NAMALWA (cell line): Measurements from ENCODE around the gene PCYT2.
A peak's percentile ranks its signal among the peaks of the same experiment; 100 is the strongest.

Experiments used
- DNase-seq: peaks from one replicate; pipeline ENCODE4 v3.0.0-alpha.2; 2015; ENCODE audit warnings: low spot score

Gene PCYT2

DNA sequence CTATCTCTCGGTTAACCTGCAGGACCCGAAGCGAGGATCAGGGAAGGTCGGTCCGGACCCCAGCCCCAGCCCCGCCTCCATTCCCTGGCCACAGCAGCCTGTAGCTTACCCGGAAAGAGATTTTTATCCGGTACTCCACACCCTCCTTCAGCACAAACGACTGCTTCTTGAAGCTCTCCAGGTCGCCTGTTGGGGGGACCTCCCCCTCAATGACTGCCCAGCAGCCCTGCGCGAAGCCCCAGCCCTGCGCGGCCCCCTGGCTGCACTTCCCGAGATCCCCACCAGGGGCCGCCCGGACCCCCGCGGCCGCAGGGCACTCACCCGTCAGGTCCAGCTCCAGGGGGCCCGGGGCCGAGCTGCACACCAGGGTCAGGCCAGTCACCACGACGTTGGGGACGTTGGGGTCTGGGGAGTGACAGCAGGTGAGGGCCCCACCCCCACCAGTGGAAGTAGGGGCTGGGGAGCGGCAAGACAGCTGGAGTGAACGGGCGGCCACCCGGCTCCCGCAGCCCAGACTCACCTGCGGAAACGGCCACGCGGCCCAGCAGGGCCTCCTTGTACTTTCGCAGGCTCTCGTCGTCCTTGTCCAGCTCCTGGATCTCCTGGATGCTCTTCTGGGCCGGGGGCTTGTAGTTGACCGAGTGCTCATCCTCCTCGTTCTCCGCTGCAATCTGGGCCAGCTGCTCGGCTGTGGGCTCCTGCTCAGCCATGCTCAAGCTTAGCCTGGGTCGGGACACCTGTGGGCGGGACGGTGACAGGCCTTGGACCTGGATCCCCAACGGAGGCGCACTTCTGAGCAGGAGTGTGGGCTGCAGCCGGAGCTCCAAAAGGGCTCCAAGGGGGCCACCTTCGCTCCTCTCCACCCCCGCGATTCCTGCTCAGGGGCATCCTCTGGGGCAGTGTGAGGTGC, 41.7 kb downstream of the PCYT2 start:
- DNase-seq: no peak

DNA sequence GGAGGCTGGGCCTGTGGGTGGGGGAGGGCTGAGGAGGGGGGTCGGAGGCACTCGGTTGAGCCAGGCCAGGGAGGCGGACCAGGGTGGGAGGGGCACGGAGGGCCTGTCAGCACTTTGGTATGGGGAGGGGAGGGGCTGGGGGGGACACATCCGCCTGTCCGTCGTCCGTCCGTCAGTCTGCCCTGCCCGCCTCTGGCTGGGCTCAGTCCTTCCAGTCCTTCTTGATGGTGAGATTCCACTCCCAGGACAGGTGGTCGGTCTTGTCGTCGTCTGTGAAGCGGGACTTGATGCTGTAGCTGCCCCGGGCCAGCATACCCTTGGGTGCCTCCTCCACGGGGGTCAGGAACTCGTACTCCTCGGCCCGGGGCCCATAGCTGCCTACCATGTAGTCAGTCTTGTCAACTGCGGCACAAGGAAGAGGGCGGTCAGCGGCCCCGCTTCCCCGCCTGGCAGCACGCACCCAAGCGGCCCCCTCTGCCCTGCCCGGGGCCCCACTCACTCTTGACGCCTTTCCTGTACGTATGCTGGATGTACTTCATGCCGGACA, 42.5 kb downstream of the PCYT2 start:
- no peak for DNase-seq

DNA sequence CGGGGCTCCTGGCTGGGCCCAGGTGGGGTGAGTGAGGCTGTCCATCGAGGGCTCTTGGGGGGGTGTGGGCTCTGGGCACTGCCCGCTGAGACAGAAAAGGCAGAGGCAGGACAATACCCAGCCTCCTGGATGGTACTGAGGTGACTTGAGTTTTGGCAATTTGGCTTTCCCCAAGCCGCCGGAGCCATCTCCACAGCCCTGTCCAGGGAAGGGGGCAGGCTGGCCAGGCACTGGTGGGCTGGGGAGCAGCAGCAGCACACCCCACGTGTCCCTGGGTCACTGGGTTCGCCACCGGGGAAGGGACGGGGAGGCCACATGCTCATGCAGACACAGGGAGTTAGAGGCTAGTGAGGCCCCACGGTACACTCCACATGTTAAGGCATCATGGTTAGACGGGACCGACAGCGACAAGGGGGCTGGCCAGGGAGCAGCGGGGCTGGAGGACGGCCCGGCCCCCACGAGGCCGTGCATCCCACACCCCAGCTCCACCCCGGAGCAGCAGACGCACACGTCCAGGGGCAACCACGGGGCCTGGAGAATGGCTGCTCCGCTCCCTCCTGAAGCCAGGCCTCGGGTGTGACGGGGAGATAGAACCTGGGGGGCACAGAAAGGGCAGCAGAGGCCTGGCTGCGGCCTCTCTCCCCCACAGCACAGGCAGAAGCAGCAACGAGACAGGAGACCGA, 43.1 kb downstream of the PCYT2 start:
- DNase-seq: no peak

GRCh38 chr17:81867170-81867990, 43.8 kb downstream of the PCYT2 start:
- no peak for DNase-seq

- no peak for DNase-seq
Observed at GRCh38 chr17:81866440-81867169, 44.6 kb downstream of the PCYT2 start.

DNA sequence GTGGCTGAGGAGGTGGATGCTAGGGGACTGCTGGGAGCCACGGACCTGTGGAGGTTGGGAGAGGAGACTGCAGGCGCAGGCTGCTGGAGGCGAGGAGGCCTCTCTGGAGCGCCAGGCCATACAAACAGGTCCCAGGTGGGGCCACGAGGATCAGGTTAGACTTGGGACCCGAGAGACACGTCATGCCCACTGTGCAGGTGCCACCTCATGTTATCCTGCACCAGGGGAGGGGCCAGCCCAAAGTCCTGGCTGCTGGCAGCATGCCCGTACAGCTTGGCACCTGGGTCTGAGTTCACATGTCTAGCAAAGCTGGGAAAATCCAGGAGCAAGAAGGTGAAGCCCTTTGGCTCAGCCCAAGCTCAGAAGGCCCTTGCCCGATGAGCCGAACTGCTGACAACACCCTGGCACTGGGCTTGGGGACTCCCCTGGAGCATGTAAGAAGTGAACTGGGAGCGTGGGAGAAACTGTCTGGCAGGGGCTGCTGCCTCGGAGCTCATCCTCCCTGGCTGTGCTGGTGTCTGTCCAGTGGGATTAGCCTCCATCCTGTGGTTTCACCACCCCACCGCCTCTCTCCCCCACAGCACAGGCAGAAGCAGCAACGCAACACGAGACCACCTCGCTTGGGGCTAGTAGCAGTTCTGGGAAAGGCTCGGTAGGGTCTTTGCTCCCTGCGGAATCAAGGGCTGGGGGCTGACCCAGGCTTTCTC, 45.3 kb downstream of the PCYT2 start:
- DNase-seq: no peak

GRCh38 chr17:81865358-81865732, 45.9 kb downstream of the PCYT2 start:
- DNase-seq: no peak

- no peak for DNase-seq
Observed at GRCh38 chr17:81863833-81864768, 47.1 kb downstream of the PCYT2 start.

GRCh38 chr17:81863123-81863675, 48.0 kb downstream of the PCYT2 start:
- DNase-seq: no peak

GRCh38 chr17:81860756-81861568, 50.2 kb downstream of the PCYT2 start:
- DNase-seq: peak; percentile 100

DNA sequence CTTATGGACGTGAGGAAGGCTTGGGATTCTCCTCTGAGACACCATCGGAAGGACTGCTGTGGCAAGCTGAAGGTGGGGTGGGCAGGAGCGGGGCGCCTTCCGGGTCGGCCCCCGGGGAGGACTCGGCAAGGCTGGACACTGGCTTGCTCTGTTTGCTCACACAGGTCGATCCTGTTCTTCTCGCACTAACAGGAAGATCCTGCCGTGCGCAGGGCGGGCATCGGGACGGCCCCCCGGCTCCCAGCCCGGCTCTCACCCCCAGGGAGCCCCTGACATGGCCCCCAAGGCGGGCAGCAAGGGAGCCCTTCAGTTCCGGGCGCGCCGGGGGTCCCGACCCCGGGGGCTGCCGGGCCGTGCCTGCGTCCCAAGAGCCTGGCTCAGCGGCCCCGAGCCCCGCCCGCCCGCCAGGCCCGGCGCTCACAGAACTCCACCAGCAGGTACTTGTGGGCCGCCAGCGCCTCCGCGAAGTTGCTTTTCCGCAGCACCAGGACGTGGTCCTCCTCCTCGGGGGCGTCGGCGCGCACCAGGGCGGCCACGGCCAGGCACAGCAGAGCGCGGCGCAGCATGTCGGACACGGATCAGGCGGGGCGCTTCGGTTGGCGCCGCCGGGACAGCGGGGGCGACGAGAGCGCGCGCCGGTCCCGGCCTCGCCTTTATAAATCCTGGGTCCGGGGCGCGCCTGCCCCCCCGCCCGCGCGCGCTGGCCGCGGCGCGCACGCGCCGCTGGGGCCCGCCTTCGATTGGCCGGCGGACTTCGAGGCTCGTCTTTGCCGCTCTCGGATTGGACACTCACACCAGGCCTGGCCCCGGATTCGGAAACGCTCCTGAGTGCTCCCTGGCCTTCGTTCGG, 51.1 kb downstream of the PCYT2 start, which contains the start of gene P4HB:
Gene P4HB, minus strand, starts transcription at position 630 of the 850 bp plus-strand sequence. Its CDS starts 64 bp downstream, at position 566.
- DNase-seq: no peak

DNA sequence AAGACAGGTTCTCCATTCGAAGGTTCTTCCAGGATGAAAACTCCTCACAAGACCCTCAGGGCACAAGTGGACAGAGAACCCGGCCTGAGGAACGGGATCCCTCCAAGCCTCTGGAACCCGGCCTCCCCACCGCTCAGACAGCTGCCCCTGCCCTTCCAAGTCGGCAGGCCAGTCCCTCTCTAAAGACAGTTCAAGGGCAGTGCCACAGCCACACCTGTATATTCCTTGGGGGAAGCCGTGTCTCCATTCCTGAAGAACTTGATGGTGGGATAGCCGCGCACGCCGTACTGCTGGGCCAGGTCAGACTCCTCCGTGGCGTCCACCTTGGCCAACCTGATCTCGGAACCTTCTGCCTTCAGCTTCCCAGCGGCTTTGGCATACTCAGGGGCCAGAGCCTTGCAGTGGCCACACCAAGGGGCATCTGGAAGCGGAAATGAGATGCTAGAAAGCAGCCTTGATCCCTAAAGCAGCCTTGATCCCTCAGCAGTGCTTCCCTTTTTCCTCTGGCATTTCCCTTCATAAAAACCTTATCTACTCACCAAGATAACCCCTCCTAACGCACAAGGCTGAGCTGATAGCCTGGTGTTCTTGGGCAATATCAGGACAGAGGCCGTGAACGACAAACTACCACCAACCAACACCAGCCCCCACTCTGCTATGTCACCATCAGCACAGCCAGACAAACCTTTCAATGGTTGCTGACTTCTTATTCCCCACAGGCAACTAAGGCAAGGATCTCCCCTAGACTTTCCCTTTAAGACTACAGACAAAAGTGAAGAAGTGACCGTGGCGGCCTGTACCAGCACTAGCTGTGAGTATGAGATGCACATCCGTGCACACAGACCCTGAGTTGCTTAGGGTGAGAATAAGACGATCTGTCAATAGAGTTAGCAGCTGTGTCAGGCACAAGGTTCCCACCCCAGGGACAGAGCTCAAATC, 52.0 kb downstream of the PCYT2 start:
- DNase-seq: peak; percentile 40

DNA sequence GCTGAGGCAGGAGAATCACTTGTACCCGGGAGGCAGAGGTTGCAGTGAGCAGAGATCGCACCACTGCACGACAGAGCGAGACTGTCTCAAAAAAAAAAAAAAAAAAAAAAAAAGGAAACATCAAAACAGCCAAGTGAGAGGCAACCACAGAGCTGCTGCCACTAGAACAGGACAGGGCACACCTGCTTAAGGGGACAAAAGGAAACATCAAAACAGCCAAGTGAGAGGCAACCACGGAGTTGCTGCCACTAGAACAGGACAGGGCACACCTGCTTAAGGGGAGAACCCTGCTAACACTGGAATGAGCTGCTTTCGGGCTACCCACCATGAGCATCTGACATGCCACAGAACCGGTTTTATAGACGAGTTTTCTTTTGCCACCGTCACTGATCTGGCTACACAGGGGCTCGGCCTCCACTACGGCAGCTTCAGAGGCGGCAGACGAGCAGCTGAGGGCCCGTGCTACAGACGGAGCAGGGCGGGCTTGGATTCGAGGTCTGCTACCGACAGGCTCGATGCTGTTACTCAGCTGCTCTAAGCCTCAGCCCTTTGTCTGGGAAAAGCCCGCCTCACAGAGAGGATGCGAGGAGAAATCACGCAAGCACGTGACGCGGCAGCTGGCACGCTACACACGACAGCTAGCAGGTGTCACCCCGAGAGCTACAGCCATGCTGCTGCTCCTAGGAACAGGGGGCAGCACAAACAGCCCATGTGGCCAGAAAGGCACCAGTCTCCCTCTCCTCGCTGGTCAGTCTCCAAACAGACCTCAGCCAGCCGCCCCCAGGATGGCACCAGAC, 52.8 kb downstream of the PCYT2 start:
- DNase-seq: no peak

GRCh38 chr17:81854974-81855774, 56.0 kb downstream of the PCYT2 start:
- peak; percentile 37 for DNase-seq

GRCh38 chr17:81852237-81852636, 59.0 kb downstream of the PCYT2 start:
- DNase-seq: no peak
